IMR-90 (cell line): ENCODE results near the gene MSH2. TPM values are rescaled to one million over a fixed set of nuclear protein-coding genes. Genes with fewer than 3 reads are reported as not detected.

Source experiments
- ATAC-seq: fragments of 200-7000 bp; cut with Tn5 transposase; 2 replicates; pipeline ENCODE4 v1.9.1; 2020; ENCODE audit warnings: low read depth, mild to moderate bottlenecking, moderate library complexity
- BruUV-seq: library from RNA; stranded (reverse); fragments of 400-500 nt; replicated peaks from 2 replicates; lab custom pipeline; 2021; lab: Mats Ljungman, UMichigan
- CTCF ChIA-PET: fragments of 300-600 bp; formaldehyde crosslinking; extraction: SDS; loops from one replicate; lab custom pipeline; 2021; ENCODE audit warnings: antibody characterized with exemption; lab: Yijun Ruan, JAX
- POLR2A ChIA-PET: fragments of 300-600 bp; sonication (Branson Sonifier 250); formaldehyde crosslinking; loops from one replicate; lab custom pipeline; 2022; ENCODE audit warnings: antibody characterized with exemption; ENCODE audit not compliant: unreplicated experiment; lab: Charles Lee
- DNase-seq: peaks from one replicate; pipeline ENCODE4 v3.0.0; 2013
- H2AFZ ChIP-seq: replicated peaks from 2 replicates; pipeline ENCODE3; 2013; ENCODE audit warnings: low read length, mild to moderate bottlenecking; ENCODE audit not compliant: poor library complexity
- H2AK5ac ChIP-seq: 2 replicates; pipeline ENCODE4 v1.6.1; 2013; ENCODE audit warnings: low read depth, low read length, inconsistent platforms
- H2AK9ac ChIP-seq: replicated peaks from 2 replicates; pipeline ENCODE3; 2013; ENCODE audit warnings: mild to moderate bottlenecking, low read depth, low read length, moderate library complexity; ENCODE audit not compliant: poor library complexity
- H2BK120ac ChIP-seq: 2 replicates; pipeline ENCODE4 v1.6.1; 2013; ENCODE audit warnings: low read depth, low read length, inconsistent platforms
- H2BK15ac ChIP-seq: 3 replicates; pipeline ENCODE4 v1.6.1; 2013; ENCODE audit warnings: low read depth, low read length, inconsistent platforms
- H2BK20ac ChIP-seq: 2 replicates; pipeline ENCODE4 v1.6.1; 2013; ENCODE audit warnings: low read depth, mild to moderate bottlenecking, inconsistent platforms, low read length, moderate library complexity
- H2BK5ac ChIP-seq: 2 replicates; pipeline ENCODE4 v1.6.1; 2013; ENCODE audit warnings: mild to moderate bottlenecking, low read depth, low read length, inconsistent platforms; ENCODE audit not compliant: poor library complexity, severe bottlenecking
- H3K14ac ChIP-seq: replicated peaks from 2 replicates; pipeline ENCODE4 v1.6.1; 2013; ENCODE audit warnings: low read depth, low read length, inconsistent platforms
- H3K18ac ChIP-seq: 2 replicates; pipeline ENCODE4 v1.6.1; 2013; ENCODE audit warnings: low read depth, low read length, control low read depth
- H3K23ac ChIP-seq: 2 replicates; pipeline ENCODE4 v1.6.1; 2013; ENCODE audit warnings: low read depth, low read length, inconsistent platforms
- H3K27ac ChIP-seq: 2 replicates; pipeline ENCODE4 v1.5.1; 2013; ENCODE audit warnings: mild to moderate bottlenecking, control low read depth, low read length; ENCODE audit not compliant: insufficient read depth
- H3K27me3 ChIP-seq: 2 replicates; pipeline ENCODE4 v1.6.1; 2013; ENCODE audit warnings: low read length; ENCODE audit not compliant: control insufficient read depth, insufficient read depth
- H3K36me3 ChIP-seq: 2 replicates; pipeline ENCODE4 v1.6.1; 2013; ENCODE audit warnings: low read length, mixed read lengths; ENCODE audit not compliant: control insufficient read depth, insufficient read depth
- H3K4ac ChIP-seq: 2 replicates; pipeline ENCODE4 v1.6.1; 2013; ENCODE audit warnings: low read depth, low read length, inconsistent platforms
- H3K4me1 ChIP-seq: 2 replicates; pipeline ENCODE4 v1.6.1; 2013; ENCODE audit warnings: low read length, mixed read lengths; ENCODE audit not compliant: control insufficient read depth, insufficient read depth
- H3K4me2 ChIP-seq: 2 replicates; pipeline ENCODE4 v1.6.1; 2013; ENCODE audit warnings: low read depth, mild to moderate bottlenecking, control low read depth, low read length, moderate library complexity
- H3K4me3 ChIP-seq: 2 replicates; pipeline ENCODE4 v1.5.1; 2013; ENCODE audit warnings: low read depth, mild to moderate bottlenecking, control low read depth, low read length, moderate library complexity; ENCODE audit not compliant: insufficient read depth
- H3K56ac ChIP-seq: 2 replicates; pipeline ENCODE4 v1.6.1; 2013; ENCODE audit warnings: low read length, inconsistent platforms; ENCODE audit not compliant: insufficient read depth; ENCODE audit errors: extremely low read depth
- H3K79me1 ChIP-seq, 2 experiments: 2 replicates each; pipeline ENCODE4 v1.6.1; 2013; ENCODE audit warnings: low read length in 2 of 2, inconsistent platforms in 1 of 2, low read depth in 1 of 2
- H3K9ac ChIP-seq: 2 replicates; pipeline ENCODE4 v1.6.1; 2013; ENCODE audit warnings: low read depth, low read length, control low read depth
- H3K9me1 ChIP-seq: 2 replicates; pipeline ENCODE4 v1.6.1; 2013; ENCODE audit warnings: low read length, inconsistent platforms; ENCODE audit not compliant: insufficient read depth
- H3K9me3 ChIP-seq: 2 replicates; pipeline ENCODE4 v1.6.1; 2013; ENCODE audit warnings: low read length; ENCODE audit not compliant: control insufficient read depth, insufficient read depth
- H4K20me1 ChIP-seq: 2 replicates; pipeline ENCODE4 v1.6.1; 2013; ENCODE audit warnings: low read length, inconsistent platforms; ENCODE audit not compliant: insufficient read depth
- H4K5ac ChIP-seq: 2 replicates; pipeline ENCODE4 v1.6.1; 2013; ENCODE audit warnings: mild to moderate bottlenecking, low read depth, low read length, control low read depth
- H4K8ac ChIP-seq, 2 experiments: 2 replicates each; pipeline ENCODE4 v1.6.1; 2013; ENCODE audit warnings: low read depth in 2 of 2, low read length in 2 of 2, control low read depth in 1 of 2, inconsistent platforms in 1 of 2
- H4K91ac ChIP-seq: 2 replicates; pipeline ENCODE4 v1.6.1; 2013; ENCODE audit warnings: low read depth, low read length, inconsistent platforms; ENCODE audit not compliant: insufficient read depth
- BHLHE40 ChIP-seq: fragments of 150-350 bp; IDR thresholded peaks from 2 replicates; pipeline ENCODE4 v1.6.1; 2016; ENCODE audit warnings: mild to moderate bottlenecking, low read depth, low read length
- CEBPB ChIP-seq: IDR thresholded peaks from 2 replicates; pipeline ENCODE4 v1.6.1; 2012; ENCODE audit warnings: low read depth, low read length, improper control_type of control experiment
- CHD1 ChIP-seq: IDR thresholded peaks from 2 replicates; pipeline ENCODE4 v1.6.1; 2012; ENCODE audit warnings: low read depth, low read length, improper control_type of control experiment
- FOS ChIP-seq: fragments of 150-350 bp; IDR thresholded peaks from 2 replicates; pipeline ENCODE4 v1.6.1; 2016; ENCODE audit warnings: low read depth, low read length
- MAZ ChIP-seq: IDR thresholded peaks from 2 replicates; pipeline ENCODE4 v1.6.1; 2012; ENCODE audit warnings: low read depth, mild to moderate bottlenecking, low read length, improper control_type of control experiment, moderate library complexity, borderline replicate concordance
- MXI1 ChIP-seq: IDR thresholded peaks from 2 replicates; pipeline ENCODE4 v1.6.1; 2012; ENCODE audit warnings: low read depth, mild to moderate bottlenecking, low read length, moderate library complexity, borderline replicate concordance
- NFE2L2 ChIP-seq: fragments of 150-350 bp; IDR thresholded peaks from 2 replicates; pipeline ENCODE4 v1.6.1; 2016; ENCODE audit warnings: low read depth, mild to moderate bottlenecking, low read length
- POLR2A ChIP-seq: IDR thresholded peaks from 2 replicates; pipeline ENCODE4 v1.6.1; 2012; ENCODE audit warnings: mild to moderate bottlenecking, low read depth, low read length
- RAD21 ChIP-seq: IDR thresholded peaks from 2 replicates; pipeline ENCODE4 v1.6.1; 2012; ENCODE audit warnings: low read length, improper control_type of control experiment
- RCOR1 ChIP-seq: IDR thresholded peaks from 2 replicates; pipeline ENCODE4 v1.6.1; 2012; ENCODE audit warnings: mild to moderate bottlenecking, low read length, improper control_type of control experiment; ENCODE audit not compliant: insufficient replicate concordance
- RFX5 ChIP-seq: IDR thresholded peaks from 2 replicates; pipeline ENCODE4 v1.8.0; 2012; ENCODE audit warnings: low read depth, mild to moderate bottlenecking, low read length, moderate library complexity
- SMC3 ChIP-seq: fragments of 150-350 bp; IDR thresholded peaks from 2 replicates; pipeline ENCODE4 v1.6.1; 2016; ENCODE audit warnings: low read depth, mild to moderate bottlenecking, antibody characterized with exemption, low read length, moderate library complexity
- WGBS, 2 experiments: methylation state at CpG; one replicate each; pipeline versions ENCODE4 v1.1.5 to v1.1.7; 2013; ENCODE audit warnings: missing lambda C conversion rate in 2 of 2; ENCODE audit not compliant: insufficient read length in 1 of 2; ENCODE audit errors: extremely low coverage in 2 of 2; 5-methylcytosine and 5-hydroxymethylcytosine counted together
- dilution Hi-C: fragments of 300-500 bp; cut with HindIII; formaldehyde crosslinking; loops from one replicate; pipeline ENCODE4 v1.14.3; 2018; ENCODE audit warnings: low sequenced_read_pairs; ENCODE audit not compliant: unreplicated experiment
- in situ Hi-C: fragments of 300-500 bp; cut with MboI; formaldehyde crosslinking; loops from 3 replicates; pipeline ENCODE4 v1.14.3; 2019; ENCODE audit warnings: low sequenced_read_pairs, inconsistent platforms, mixed read lengths
- intact Hi-C: fragments of 100-400 bp; cut with micrococcal nuclease; formaldehyde crosslinking; loops from 2 replicates; pipeline ENCODE4 v1.10.0; 2022
- polyA plus RNA-seq, 3 experiments: library from polyadenylated mRNA; depleted of rRNA; stranded (reverse); fragments of >200 nt; gene quantifications; 2 replicates each; pipeline ENCODE4 v1.2.3, GENCODE V29; 2012; ENCODE audit warnings: low replicate concordance in 1 of 3
- total RNA-seq: library from RNA; depleted of rRNA; stranded (reverse); fragments of >200 nt; gene quantifications from 2 replicates; pipeline ENCODE4 v1.2.3, GENCODE V29; 2012
- TF ChIP-seq, protein P1 (sequence below): fragments of 150-350 bp; IDR thresholded peaks from 2 replicates; pipeline ENCODE4 v1.6.1; 2016; ENCODE audit warnings: low read depth, mild to moderate bottlenecking, low read length, moderate library complexity, borderline replicate concordance
- TF ChIP-seq, protein P2 (sequence below): fragments of 150-350 bp; IDR thresholded peaks from 2 replicates; pipeline ENCODE4 v1.6.1; 2017; ENCODE audit warnings: mild to moderate bottlenecking, antibody characterized with exemption, low read length, low read depth

MSH2 gene
- total and polyA plus RNA-seq, 2 of the 4 experiments (the other 2 are of a cell fraction): 13.8 to 22.6 TPM

DNA sequence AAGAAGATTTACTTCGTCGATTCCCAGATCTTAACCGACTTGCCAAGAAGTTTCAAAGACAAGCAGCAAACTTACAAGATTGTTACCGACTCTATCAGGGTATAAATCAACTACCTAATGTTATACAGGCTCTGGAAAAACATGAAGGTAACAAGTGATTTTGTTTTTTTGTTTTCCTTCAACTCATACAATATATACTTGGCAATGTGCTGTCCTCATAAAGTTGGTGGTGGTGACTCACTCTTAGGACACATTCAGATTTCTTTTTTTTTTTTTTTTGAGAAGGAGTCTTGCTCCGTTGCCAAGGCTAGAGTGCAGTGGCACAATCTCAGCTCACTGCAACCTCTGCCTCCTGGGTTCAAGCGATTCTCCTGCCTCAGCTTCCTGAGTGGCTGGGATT lies 26.8 kb downstream of the MSH2 start:
- CTCF ChIA-PET: no interaction called here
- in situ Hi-C loops: no loop called here
- no peak overlapping the region for H3K4me3 ChIP-seq

More for the DNA sequence above, 26.8 kb downstream of the MSH2 start:
- Histone ChIP-seq H3K56ac (no peak overlapping the region), H3K9ac (no peak overlapping the region), H2BK5ac (no peak overlapping the region), H3K36me3 (peaks cover 5% of the 10 kb centered on the region; the same call in 1 of the 2 replicates), H3K4ac (no peak overlapping the region), H2BK15ac (no peak overlapping the region), H3K4me1 (no peaks in the 10 kb centered on the region), H3K9me1 (peaks cover 3% of the 10 kb centered on the region; the same call in 1 of the 2 replicates), H2AK5ac (no peak overlapping the region), H3K23ac (no peak overlapping the region), H2BK20ac (no peak overlapping the region), H4K91ac (no peak overlapping the region), H4K8ac (no peak overlapping the region), H3K18ac (no peak overlapping the region), H2AFZ (no peak overlapping the region), H3K27me3 (no peaks in the 10 kb centered on the region), H3K4me2 (no peak overlapping the region), H3K79me1 (peaks cover 0 to 3% of the 10 kb centered on the region in 2 experiments; a peak in 1 of 4 replicates), H4K20me1 (no peaks in the 10 kb centered on the region; the same call in 1 of the 2 replicates), H2BK120ac (no peak overlapping the region), H3K9me3 (no peaks in the 10 kb centered on the region), H4K5ac (no peak overlapping the region), H3K27ac (no peak overlapping the region), H3K14ac (no peak overlapping the region), H2AK9ac (no peak overlapping the region)
- intact Hi-C loops (no loop called here), dilution Hi-C loops (no loop called here)
- BruUV-seq: no TSS peak
- TF ChIP-seq BHLHE40 (no peak), MXI1 (no peak), CHD1 (no peak), NFE2L2 (no peak), RAD21 (no peak), SMC3 (no peak), MAZ (no peak), POLR2A (no peak), FOS (no peak), RCOR1 (no peak), CEBPB (no peak), RFX5 (no peak)
- TF ChIP-seq, protein P1, sequence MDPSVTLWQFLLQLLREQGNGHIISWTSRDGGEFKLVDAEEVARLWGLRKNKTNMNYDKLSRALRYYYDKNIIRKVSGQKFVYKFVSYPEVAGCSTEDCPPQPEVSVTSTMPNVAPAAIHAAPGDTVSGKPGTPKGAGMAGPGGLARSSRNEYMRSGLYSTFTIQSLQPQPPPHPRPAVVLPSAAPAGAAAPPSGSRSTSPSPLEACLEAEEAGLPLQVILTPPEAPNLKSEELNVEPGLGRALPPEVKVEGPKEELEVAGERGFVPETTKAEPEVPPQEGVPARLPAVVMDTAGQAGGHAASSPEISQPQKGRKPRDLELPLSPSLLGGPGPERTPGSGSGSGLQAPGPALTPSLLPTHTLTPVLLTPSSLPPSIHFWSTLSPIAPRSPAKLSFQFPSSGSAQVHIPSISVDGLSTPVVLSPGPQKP: no peak
- TF ChIP-seq, protein P2, sequence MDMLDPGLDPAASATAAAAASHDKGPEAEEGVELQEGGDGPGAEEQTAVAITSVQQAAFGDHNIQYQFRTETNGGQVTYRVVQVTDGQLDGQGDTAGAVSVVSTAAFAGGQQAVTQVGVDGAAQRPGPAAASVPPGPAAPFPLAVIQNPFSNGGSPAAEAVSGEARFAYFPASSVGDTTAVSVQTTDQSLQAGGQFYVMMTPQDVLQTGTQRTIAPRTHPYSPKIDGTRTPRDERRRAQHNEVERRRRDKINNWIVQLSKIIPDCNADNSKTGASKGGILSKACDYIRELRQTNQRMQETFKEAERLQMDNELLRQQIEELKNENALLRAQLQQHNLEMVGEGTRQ: no peak
- DNase-seq (peak; percentile 62), ATAC-seq (peak; percentile 40; the same call in 1 of the 2 replicates)
- 100% methylated on average over 1 of the region's 6 CpGs; no CpG with 5 or more reads in 1 of the 2 experiments for WGBS, 2 experiments
- POLR2A ChIA-PET: interaction anchor here (0.6 kb wide), 1 partner anchor 15 kb away, joined by 10 read pairs; no protein-coding TSS in a partner anchor
